SK-N-SH treated with all-trans-retinoic acid at 6 μM for 48 hours (cell line): ENCODE data around the gene RYR1.

Experiments
- ATAC-seq: fragments of 200-7000 bp; cut with Tn5 transposase; 3 replicates; pipeline ENCODE4 v1.9.1; 2020; ENCODE audit warnings: mild to moderate bottlenecking, moderate library complexity
- ARNTL ChIP-seq: fragments of 450-650 bp; formaldehyde crosslinking; IDR thresholded peaks from 2 replicates; pipeline ENCODE4 v1.5.0; 2020; ENCODE audit warnings: low read depth, mild to moderate bottlenecking, moderate library complexity, borderline replicate concordance
- BACH2 ChIP-seq: fragments of 250-450 bp; sonication (Bioruptor Pico); IDR thresholded peaks from 2 replicates; pipeline ENCODE4 v1.9.0; 2021; ENCODE audit warnings: mild to moderate bottlenecking, borderline replicate concordance
- CSDC2 ChIP-seq: fragments of 250-450 bp; sonication (Bioruptor Pico); IDR thresholded peaks from 2 replicates; pipeline ENCODE4 v1.5.0; 2020; ENCODE audit warnings: mild to moderate bottlenecking, moderate library complexity
- CSRNP3 ChIP-seq: fragments of 250-450 bp; sonication (Bioruptor Pico); IDR thresholded peaks from 2 replicates; pipeline ENCODE4 v1.5.1; 2021; ENCODE audit warnings: mild to moderate bottlenecking, moderate library complexity
- ESRRG ChIP-seq: fragments of 250-450 bp; sonication (Bioruptor Pico); IDR thresholded peaks from 2 replicates; pipeline ENCODE4 v1.6.1; 2021; ENCODE audit warnings: mild to moderate bottlenecking
- GLIS3 ChIP-seq: fragments of 250-450 bp; sonication (Bioruptor Pico); IDR thresholded peaks from 2 replicates; pipeline ENCODE4 v1.5.0; 2020; ENCODE audit warnings: mild to moderate bottlenecking, moderate library complexity
- ISL1 ChIP-seq: fragments of 250-450 bp; sonication (Bioruptor Pico); IDR thresholded peaks from 2 replicates; pipeline ENCODE4 v2.1.2; 2022; ENCODE audit warnings: mild to moderate bottlenecking, moderate library complexity
- OSR1 ChIP-seq: fragments of 250-450 bp; sonication (Bioruptor Pico); IDR thresholded peaks from 2 replicates; pipeline ENCODE4 v1.8.0; 2022; ENCODE audit warnings: moderate library complexity, mild to moderate bottlenecking, inconsistent platforms
- PATZ1 ChIP-seq: fragments of 250-450 bp; sonication (Bioruptor Pico); IDR thresholded peaks from 2 replicates; pipeline ENCODE4 v1.8.0; 2020; ENCODE audit warnings: mild to moderate bottlenecking, moderate library complexity, borderline replicate concordance
- PPARA ChIP-seq: fragments of 250-450 bp; sonication (Bioruptor Pico); IDR thresholded peaks from 2 replicates; pipeline ENCODE4 v1.5.0; 2020; ENCODE audit warnings: mild to moderate bottlenecking, borderline replicate concordance
- RARB ChIP-seq: fragments of 250-450 bp; sonication (Bioruptor Pico); IDR thresholded peaks from 2 replicates; pipeline ENCODE4 v1.8.0; 2021; ENCODE audit warnings: mild to moderate bottlenecking, moderate library complexity
- TOX ChIP-seq: fragments of 250-450 bp; sonication (Bioruptor Pico); IDR thresholded peaks from 2 replicates; pipeline ENCODE4 v1.8.0; 2021; ENCODE audit warnings: mild to moderate bottlenecking, moderate library complexity, borderline replicate concordance
- ZC3H10 ChIP-seq: fragments of 250-450 bp; sonication (Bioruptor Pico); IDR thresholded peaks from 2 replicates; pipeline ENCODE4 v1.5.1; 2021; ENCODE audit warnings: mild to moderate bottlenecking, moderate library complexity
- ZFP3 ChIP-seq: fragments of 250-450 bp; sonication (Bioruptor Pico); IDR thresholded peaks from 2 replicates; pipeline ENCODE4 v1.5.0; 2020; ENCODE audit warnings: mild to moderate bottlenecking, moderate library complexity
- ZNF565 ChIP-seq: fragments of 450-650 bp; formaldehyde crosslinking; conservative IDR thresholded peaks from 2 replicates; pipeline ENCODE4 v1.5.0; 2020; ENCODE audit warnings: low read depth, mild to moderate bottlenecking, moderate library complexity
- ZNF70 ChIP-seq: fragments of 450-650 bp; formaldehyde crosslinking; IDR thresholded peaks from 2 replicates; pipeline ENCODE4 v1.5.0; 2020; ENCODE audit warnings: mild to moderate bottlenecking, moderate library complexity
- ZNF8 ChIP-seq: fragments of 450-650 bp; formaldehyde crosslinking; IDR thresholded peaks from 2 replicates; pipeline ENCODE4 v1.5.0; 2020; ENCODE audit warnings: mild to moderate bottlenecking, moderate library complexity
- TF ChIP-seq, protein P1 (sequence below): fragments of 250-450 bp; sonication (Bioruptor Pico); IDR thresholded peaks from 2 replicates; pipeline ENCODE4 v1.5.1; 2020; ENCODE audit warnings: low read depth, mild to moderate bottlenecking, moderate library complexity
- TF ChIP-seq, protein P2 (sequence below): fragments of 250-450 bp; sonication (Bioruptor Pico); IDR thresholded peaks from 2 replicates; pipeline ENCODE4 v1.5.0; 2020; ENCODE audit warnings: mild to moderate bottlenecking, moderate library complexity

Gene RYR1

DNA sequence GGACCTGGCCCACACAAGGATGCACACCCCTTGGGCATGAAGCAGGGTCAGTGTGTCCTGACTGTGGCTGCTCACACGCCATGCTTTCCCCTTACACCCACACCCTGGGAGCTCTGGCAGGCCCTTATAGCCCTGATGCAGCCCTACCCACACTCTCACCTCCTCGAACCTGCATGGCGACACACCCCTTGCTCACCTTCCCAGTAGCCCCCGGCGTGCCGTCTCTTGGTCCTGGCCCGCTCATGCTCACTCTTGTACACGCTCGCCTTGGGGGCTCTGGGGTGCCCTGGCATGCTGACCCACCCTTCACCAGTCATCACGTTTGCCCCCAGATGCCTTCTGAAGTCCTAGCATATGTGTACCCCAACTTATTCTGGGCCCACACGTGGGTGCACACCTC, 128.2 kb downstream of the RYR1 start (continued):
- TF ChIP-seq PATZ1 (no peak), ARNTL (CRISPR knock-in tag) (no peak), GLIS3 (CRISPR knock-in tag) (no peak), PPARA (CRISPR knock-in tag) (no peak), ZNF70 (CRISPR knock-in tag) (no peak)
- TF ChIP-seq, all 23 proteins: peak for 0

DNA sequence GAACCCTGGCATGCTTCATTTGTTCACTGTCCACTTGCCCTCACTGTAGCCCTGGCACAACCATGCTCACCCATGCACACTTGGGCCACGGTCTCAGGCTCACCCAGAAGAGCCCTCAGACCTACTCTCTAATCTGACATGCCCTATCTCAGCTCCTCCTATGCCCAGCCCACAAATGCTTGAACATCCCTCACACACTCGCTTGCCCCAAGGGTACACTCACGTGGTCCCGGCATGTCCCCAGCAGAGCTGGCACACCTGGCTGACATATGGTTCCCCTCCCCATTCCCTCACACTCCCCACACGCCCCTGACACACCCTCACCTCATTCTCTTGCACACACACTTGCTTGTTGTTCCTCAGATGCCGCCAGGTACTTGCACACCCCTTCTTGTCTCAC, 128.6 kb downstream of the RYR1 start:
- ATAC-seq: no peak

DNA sequence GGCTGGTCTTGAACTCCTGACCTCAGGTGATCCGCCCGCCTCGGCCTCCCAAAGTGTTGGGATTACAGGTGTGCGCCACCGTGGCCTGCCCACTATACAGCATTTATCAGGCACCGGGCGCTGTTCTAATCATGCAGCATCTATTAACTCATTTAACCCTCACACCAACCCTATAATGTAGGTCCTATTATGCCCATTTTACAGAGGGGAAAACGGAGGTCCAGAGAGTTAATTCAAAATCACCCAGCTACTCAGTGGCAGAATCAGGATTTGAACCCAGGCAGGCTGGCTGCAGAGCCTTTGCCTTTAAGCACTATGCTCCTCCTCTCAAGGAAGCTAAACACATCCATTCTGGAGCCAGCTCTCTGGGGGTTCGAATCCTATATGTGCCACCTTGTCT, 130.0 kb downstream of the RYR1 start:
- TF ChIP-seq ZNF8 (CRISPR knock-in tag) (no peak), BACH2 (CRISPR knock-in tag) (no peak), ISL1 (CRISPR knock-in tag) (no peak)
- TF ChIP-seq, protein P1, sequence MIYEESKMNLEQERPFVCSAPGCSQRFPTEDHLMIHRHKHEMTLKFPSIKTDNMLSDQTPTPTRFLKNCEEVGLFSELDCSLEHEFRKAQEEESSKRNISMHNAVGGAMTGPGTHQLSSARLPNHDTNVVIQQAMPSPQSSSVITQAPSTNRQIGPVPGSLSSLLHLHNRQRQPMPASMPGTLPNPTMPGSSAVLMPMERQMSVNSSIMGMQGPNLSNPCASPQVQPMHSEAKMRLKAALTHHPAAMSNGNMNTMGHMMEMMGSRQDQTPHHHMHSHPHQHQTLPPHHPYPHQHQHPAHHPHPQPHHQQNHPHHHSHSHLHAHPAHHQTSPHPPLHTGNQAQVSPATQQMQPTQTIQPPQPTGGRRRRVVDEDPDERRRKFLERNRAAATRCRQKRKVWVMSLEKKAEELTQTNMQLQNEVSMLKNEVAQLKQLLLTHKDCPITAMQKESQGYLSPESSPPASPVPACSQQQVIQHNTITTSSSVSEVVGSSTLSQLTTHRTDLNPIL: no peak
- ATAC-seq: no peak

More for the DNA sequence above, 128.6 kb downstream of the RYR1 start:
- no peak for TF ChIP-seq TOX

- no peak for TF ChIP-seq CSRNP3 (CRISPR knock-in tag)
- no peak for TF ChIP-seq CSDC2 (CRISPR knock-in tag)
- TF ChIP-seq ESRRG (CRISPR knock-in tag): no peak
- TF ChIP-seq ZC3H10 (CRISPR knock-in tag): no peak
- TF ChIP-seq ZNF8 (CRISPR knock-in tag): no peak
- no peak for TF ChIP-seq ARNTL (CRISPR knock-in tag)
- no peak for TF ChIP-seq ISL1 (CRISPR knock-in tag)
- TF ChIP-seq BACH2 (CRISPR knock-in tag): no peak
- TF ChIP-seq, protein P2, sequence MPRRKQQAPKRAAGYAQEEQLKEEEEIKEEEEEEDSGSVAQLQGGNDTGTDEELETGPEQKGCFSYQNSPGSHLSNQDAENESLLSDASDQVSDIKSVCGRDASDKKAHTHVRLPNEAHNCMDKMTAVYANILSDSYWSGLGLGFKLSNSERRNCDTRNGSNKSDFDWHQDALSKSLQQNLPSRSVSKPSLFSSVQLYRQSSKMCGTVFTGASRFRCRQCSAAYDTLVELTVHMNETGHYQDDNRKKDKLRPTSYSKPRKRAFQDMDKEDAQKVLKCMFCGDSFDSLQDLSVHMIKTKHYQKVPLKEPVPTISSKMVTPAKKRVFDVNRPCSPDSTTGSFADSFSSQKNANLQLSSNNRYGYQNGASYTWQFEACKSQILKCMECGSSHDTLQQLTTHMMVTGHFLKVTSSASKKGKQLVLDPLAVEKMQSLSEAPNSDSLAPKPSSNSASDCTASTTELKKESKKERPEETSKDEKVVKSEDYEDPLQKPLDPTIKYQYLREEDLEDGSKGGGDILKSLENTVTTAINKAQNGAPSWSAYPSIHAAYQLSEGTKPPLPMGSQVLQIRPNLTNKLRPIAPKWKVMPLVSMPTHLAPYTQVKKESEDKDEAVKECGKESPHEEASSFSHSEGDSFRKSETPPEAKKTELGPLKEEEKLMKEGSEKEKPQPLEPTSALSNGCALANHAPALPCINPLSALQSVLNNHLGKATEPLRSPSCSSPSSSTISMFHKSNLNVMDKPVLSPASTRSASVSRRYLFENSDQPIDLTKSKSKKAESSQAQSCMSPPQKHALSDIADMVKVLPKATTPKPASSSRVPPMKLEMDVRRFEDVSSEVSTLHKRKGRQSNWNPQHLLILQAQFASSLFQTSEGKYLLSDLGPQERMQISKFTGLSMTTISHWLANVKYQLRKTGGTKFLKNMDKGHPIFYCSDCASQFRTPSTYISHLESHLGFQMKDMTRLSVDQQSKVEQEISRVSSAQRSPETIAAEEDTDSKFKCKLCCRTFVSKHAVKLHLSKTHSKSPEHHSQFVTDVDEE (CRISPR knock-in tag): no peak
- TF ChIP-seq ZNF70 (CRISPR knock-in tag): no peak
- no peak for TF ChIP-seq ZNF565 (CRISPR knock-in tag)
- ATAC-seq: no peak
Measured at GRCh38 chr19:38564981-38565690, 131.6 kb downstream of the RYR1 start.

- TF ChIP-seq ZNF70 (CRISPR knock-in tag): no peak
- TF ChIP-seq CSDC2 (CRISPR knock-in tag): no peak
- TF ChIP-seq PPARA (CRISPR knock-in tag): no peak
- TF ChIP-seq ESRRG (CRISPR knock-in tag): no peak
- TF ChIP-seq ZNF8 (CRISPR knock-in tag): no peak
- TF ChIP-seq ARNTL (CRISPR knock-in tag): no peak
- no peak for TF ChIP-seq ZFP3
- no peak for TF ChIP-seq PATZ1
- TF ChIP-seq OSR1 (CRISPR knock-in tag): no peak
- TF ChIP-seq RARB (CRISPR knock-in tag): no peak
- TF ChIP-seq GLIS3 (CRISPR knock-in tag): no peak
- no peak for ATAC-seq
Measured at GRCh38 chr19:38565691-38566105, 132.2 kb downstream of the RYR1 start.
